H1 (cell line): ENCODE measurements around the gene CBLL2. TPM values are rescaled to one million over a fixed set of nuclear protein-coding genes. Genes with fewer than 3 reads are reported as not detected.

ENCODE experiments used
- CTCF ChIA-PET: fragments of 300-600 bp; sonication (Branson Sonifier 250); formaldehyde crosslinking; loops from one replicate; lab custom pipeline; 2021; ENCODE audit not compliant: partially characterized antibody; lab: Charles Lee
- POLR2A ChIA-PET: fragments of 300-600 bp; sonication (Branson Sonifier 250); formaldehyde crosslinking; loops from one replicate; lab custom pipeline; 2021; ENCODE audit warnings: inconsistent platforms; ENCODE audit not compliant: partially characterized antibody; lab: Charles Lee
- DNase-seq, 2 experiments: peaks; one replicate each; pipeline versions ENCODE4 v3.0.0 to v3.0.0-alpha.2; 2010 to 2022; ENCODE audit warnings: low spot score in 2 of 2, low read depth in 1 of 2, mixed read lengths in 1 of 2
- FAIRE-seq: peaks from 2 replicates; lab custom pipeline; 2011; peaks lifted over from hg19 to GRCh38; lab: Jason Lieb, UNC
- H2AFZ ChIP-seq: 2 replicates; pipeline ENCODE4 v1.8.1; 2012; ENCODE audit warnings: low read length, inconsistent platforms
- H2AK5ac ChIP-seq: 2 replicates; pipeline ENCODE4 v1.6.1; 2013; ENCODE audit warnings: low read depth, low read length
- H2BK120ac ChIP-seq: replicated peaks from 2 replicates; pipeline ENCODE3; 2013; ENCODE audit warnings: low read depth, low read length, inconsistent platforms
- H2BK12ac ChIP-seq: 2 replicates; pipeline ENCODE4 v1.6.1; 2013; ENCODE audit warnings: low read depth, low read length
- H2BK15ac ChIP-seq: 2 replicates; pipeline ENCODE4 v1.6.1; 2013; ENCODE audit warnings: low read length
- H2BK20ac ChIP-seq: 2 replicates; pipeline ENCODE4 v1.6.1; 2013; ENCODE audit warnings: low read length
- H2BK5ac ChIP-seq: 2 replicates; pipeline ENCODE4 v1.6.1; 2013; ENCODE audit warnings: low read depth, low read length
- H3K14ac ChIP-seq: 2 replicates; pipeline ENCODE4 v1.6.1; 2013; ENCODE audit warnings: inconsistent platforms; ENCODE audit not compliant: insufficient read length
- H3K18ac ChIP-seq: 2 replicates; pipeline ENCODE4 v1.6.1; 2013; ENCODE audit warnings: low read length; ENCODE audit errors: extremely low read depth
- H3K23ac ChIP-seq: 2 replicates; pipeline ENCODE4 v1.6.1; 2013; ENCODE audit warnings: inconsistent platforms; ENCODE audit not compliant: insufficient read length
- H3K23me2 ChIP-seq: 2 replicates; pipeline ENCODE4 v1.6.1; 2013; ENCODE audit warnings: low read depth, low read length
- H3K27ac ChIP-seq: 2 replicates; pipeline ENCODE4 v1.6.1; 2011; ENCODE audit warnings: low read depth, low read length, inconsistent platforms
- H3K27me3 ChIP-seq, 4 experiments: replicated peaks in 1 of 4; 1 replicate in 1 of 4; 2 replicates in 3 of 4; pipeline versions ENCODE4 v1.6.1 to v1.8.1; 2011 to 2013; ENCODE audit warnings: low read length in 3 of 4, mild to moderate bottlenecking in 3 of 4, inconsistent platforms in 2 of 4, mixed read lengths in 2 of 4, moderate library complexity in 1 of 4; ENCODE audit not compliant: control insufficient read depth in 3 of 4, insufficient read depth in 3 of 4; ENCODE audit errors: extremely low read depth in 1 of 4
- H3K36me3 ChIP-seq, 4 experiments: 2 replicates each; pipeline versions ENCODE4 v1.6.1 to v1.8.1; 2011 to 2013; ENCODE audit warnings: mild to moderate bottlenecking in 4 of 4, low read length in 3 of 4, moderate library complexity in 2 of 4, control low read depth in 1 of 4, inconsistent platforms in 1 of 4; ENCODE audit not compliant: insufficient read depth in 4 of 4, control insufficient read depth in 2 of 4
- H3K4ac ChIP-seq: replicated peaks from 2 replicates; pipeline ENCODE3; 2013; ENCODE audit warnings: low read length, low read depth, mixed read lengths, inconsistent platforms; ENCODE audit not compliant: insufficient read length
- H3K4me1 ChIP-seq, 4 experiments: replicated peaks in 1 of 4; 1 replicate in 1 of 4; 2 replicates in 3 of 4; pipeline versions ENCODE4 v1.6.1 to v1.8.1; 2011 to 2013; ENCODE audit warnings: low read length in 3 of 4, inconsistent platforms in 2 of 4, mixed read lengths in 1 of 4; ENCODE audit not compliant: insufficient read depth in 4 of 4, control insufficient read depth in 3 of 4
- H3K4me2 ChIP-seq, 2 experiments: 2 replicates each; pipeline versions ENCODE4 v1.6.1 to v1.8.1; 2011 to 2013; ENCODE audit warnings: low read depth in 2 of 2, low read length in 2 of 2, control low read depth in 1 of 2, inconsistent platforms in 1 of 2, mild to moderate bottlenecking in 1 of 2; ENCODE audit not compliant: insufficient read depth in 1 of 2
- H3K4me3 ChIP-seq, 4 experiments: fragments of 200-600, 300-600 bp in 1 of 4; sonication (generic), shearing (Covaris generic), sonication (Bioruptor Twin) in 1 of 4; 2 replicates each; pipeline versions ENCODE4 v1.5.1 to v1.8.1; 2011 to 2016; ENCODE audit warnings: low read length in 4 of 4, low read depth in 3 of 4, control low read depth in 2 of 4, inconsistent platforms in 2 of 4, mild to moderate bottlenecking in 2 of 4, mixed read lengths in 1 of 4, moderate library complexity in 1 of 4; ENCODE audit not compliant: insufficient read depth in 2 of 4; ENCODE audit errors: extremely low read depth in 1 of 4
- H3K56ac ChIP-seq: replicated peaks from 2 replicates; pipeline ENCODE3; 2013; ENCODE audit warnings: low read depth, mild to moderate bottlenecking, mixed read lengths, low read length, inconsistent platforms; ENCODE audit not compliant: insufficient read length
- H3K79me1 ChIP-seq: 2 replicates; pipeline ENCODE4 v1.6.1; 2013; ENCODE audit warnings: low read depth, low read length, control low read depth
- H3K79me2 ChIP-seq, 2 experiments: 2 replicates each; pipeline versions ENCODE4 v1.6.1 to v1.8.1; 2012 to 2013; ENCODE audit warnings: low read length in 2 of 2, mild to moderate bottlenecking in 2 of 2, inconsistent platforms in 1 of 2; ENCODE audit not compliant: insufficient read depth in 2 of 2, control insufficient read depth in 1 of 2
- H3K9ac ChIP-seq, 4 experiments: replicated peaks in 1 of 4; 1 replicate in 1 of 4; 2 replicates in 3 of 4; pipeline versions ENCODE4 v1.6.1 to v1.8.1; 2011 to 2013; ENCODE audit warnings: low read depth in 3 of 4, low read length in 3 of 4, control low read depth in 2 of 4, mild to moderate bottlenecking in 2 of 4, moderate library complexity in 2 of 4, inconsistent platforms in 1 of 4; ENCODE audit errors: extremely low read depth in 1 of 4
- H3K9me3 ChIP-seq, 2 experiments: 2 replicates each; pipeline versions ENCODE4 v1.6.1 to v1.8.1; 2012 to 2013; ENCODE audit warnings: mild to moderate bottlenecking in 2 of 2, moderate library complexity in 2 of 2, control low read depth in 1 of 2, inconsistent platforms in 1 of 2, low read depth in 1 of 2, low read length in 1 of 2, mixed read lengths in 1 of 2; ENCODE audit not compliant: insufficient read depth in 2 of 2
- H4K20me1 ChIP-seq, 2 experiments: replicated peaks in 1 of 2; 2 replicates each; pipeline versions ENCODE3 to v1.8.1; 2011 to 2013; ENCODE audit warnings: inconsistent platforms in 2 of 2, low read length in 2 of 2, mild to moderate bottlenecking in 1 of 2; ENCODE audit not compliant: insufficient read depth in 2 of 2, control insufficient read depth in 1 of 2
- H4K5ac ChIP-seq: 2 replicates; pipeline ENCODE4 v1.6.1; 2013; ENCODE audit warnings: low read length, low read depth, mixed read lengths, inconsistent platforms; ENCODE audit not compliant: insufficient read length
- H4K8ac ChIP-seq: 2 replicates; pipeline ENCODE4 v1.8.0; 2013; ENCODE audit warnings: mild to moderate bottlenecking, moderate library complexity, low read length, inconsistent platforms; ENCODE audit not compliant: insufficient read depth; ENCODE audit errors: extremely low read depth
- H4K91ac ChIP-seq: replicated peaks from 2 replicates; pipeline ENCODE3; 2013; ENCODE audit warnings: low read length, mixed read lengths, inconsistent platforms; ENCODE audit not compliant: insufficient read length
- CBX5 ChIP-seq: fragments of 300-800, 300-1000 bp; sonication (generic); IDR thresholded peaks from 2 replicates; pipeline ENCODE4 v1.7.1; 2016; ENCODE audit warnings: antibody characterized with exemption, low read length, low read depth
- EGR1 ChIP-seq: IDR thresholded peaks from 2 replicates; pipeline ENCODE4 v1.6.1; 2011; ENCODE audit warnings: low read depth, low read length, borderline replicate concordance
- EP300 ChIP-seq, 2 experiments: IDR thresholded peaks; 1 replicate in 1 of 2; 2 replicates in 1 of 2; pipeline ENCODE4 v1.6.1; 2011 to 2012; ENCODE audit warnings: low read depth in 2 of 2, low read length in 2 of 2, mild to moderate bottlenecking in 2 of 2, borderline replicate concordance in 1 of 2, inconsistent platforms in 1 of 2, moderate library complexity in 1 of 2
- GTF2F1 ChIP-seq: IDR thresholded peaks from 2 replicates; pipeline ENCODE4 v1.6.1; 2012; ENCODE audit warnings: low read depth, low read length, improper control_type of control experiment, borderline replicate concordance
- SIX5 ChIP-seq: IDR thresholded peaks from 2 replicates; pipeline ENCODE4 v1.6.1; 2011; ENCODE audit warnings: mild to moderate bottlenecking, low read depth, low read length
- SP1 ChIP-seq: IDR thresholded peaks from 2 replicates; pipeline ENCODE4 v1.6.1; 2011; ENCODE audit warnings: low read depth, low read length
- SRF ChIP-seq: IDR thresholded peaks from 2 replicates; pipeline ENCODE4 v1.6.1; 2011; ENCODE audit warnings: mild to moderate bottlenecking, low read depth, low read length, moderate library complexity
- TEAD4 ChIP-seq: IDR thresholded peaks from 2 replicates; pipeline ENCODE4 v1.6.1; 2012; ENCODE audit warnings: low read depth, low read length, inconsistent platforms, mixed read lengths
- WGBS, 2 experiments: shearing (Covaris generic) in 1 of 2; methylation state at CpG; one replicate each; pipeline versions ENCODE4 v1.1.6 to v1.1.7; 2013 to 2015; ENCODE audit warnings: low lambda C conversion rate in 2 of 2, mixed read lengths in 2 of 2, inconsistent platforms in 1 of 2, low coverage in 1 of 2, missing lambda C conversion rate in 1 of 2; ENCODE audit not compliant: insufficient replicate concordance in 2 of 2, insufficient coverage in 1 of 2, insufficient read length in 1 of 2; ENCODE audit errors: extremely low coverage in 1 of 2, missing lambda C conversion rate in 1 of 2; 5-methylcytosine and 5-hydroxymethylcytosine counted together
- polyA plus RNA-seq, 7 experiments: library from polyadenylated mRNA; depleted of rRNA in 3 of 7; stranded (reverse) in 5 of 7; unstranded in 2 of 7; fragments of >200 nt in 5 of 7; fragments of 200-250 nt in 2 of 7; gene quantifications; 1 replicate in 5 of 7; 2 replicates in 1 of 7; 4 replicates in 1 of 7; pipeline versions ENCODE4 v1.2.1 to v1.2.3, GENCODE V29; 2011 to 2013; ENCODE audit warnings: missing spikeins in 2 of 7, mixed read lengths in 2 of 7
- total RNA-seq: library from RNA; stranded (reverse); fragmentation: NEBNext Ultra II Directional; extraction: Animal tissue kit (Norgen Biotek cat#: 25700); gene quantifications from 2 replicates; pipeline ENCODE4 v1.2.1, GENCODE V29; 2021

The CBLL2 gene
- total and polyA plus RNA-seq, 2 of the 8 experiments (the other 6 are each of a cell fraction or from before 2014, with no cell fraction given): not detected

- FAIRE-seq: peak; percentile 72
These were observed 41.1 kb downstream of the CBLL2 start for GRCh38 chrX:22313766-22314165.

More at GRCh38 chrX:22313766-22314165, 41.1 kb downstream of the CBLL2 start:
- Histone ChIP-seq H3K4me2 (no peak overlapping the region; a peak in 1 of 4 replicates), H4K20me1 (no peaks in the 10 kb centered on the region), H2AFZ (no peak overlapping the region), H2BK120ac (no peak overlapping the region), H2BK12ac (peak overlapping the region; percentile 12; the same call in 1 of the 2 replicates), H3K36me3 (no peaks in the 10 kb centered on the region), H2BK20ac (peak overlapping the region; percentile 21; the same call in 1 of the 2 replicates), H2BK15ac (no peak overlapping the region), H4K5ac (no peak overlapping the region), H3K23ac (no peak overlapping the region), H3K4me3 (no peak overlapping the region), H3K4me1 (peaks cover 0 to 4% (median 2%) of the 10 kb centered on the region in 4 experiments; a peak in 4 of 7 replicates), H4K91ac (no peak overlapping the region), H3K4ac (no peak overlapping the region), H3K9ac (no peak overlapping the region), H3K79me1 (no peaks in the 10 kb centered on the region), H3K79me2 (no peaks in the 10 kb centered on the region), H3K56ac (no peak overlapping the region), H3K23me2 (no peaks in the 10 kb centered on the region), H3K14ac (no peak overlapping the region), H3K18ac (no peak overlapping the region; the same call in 1 of the 2 replicates), H3K27ac (no peak overlapping the region), H2BK5ac (0 out of 2 replicates have a peak overlapping the region, but pooled peaks have one; percentile 79), H3K9me3 (no peaks in the 10 kb centered on the region), H4K8ac (no peak overlapping the region), H2AK5ac (no peak overlapping the region; the same call in 1 of the 2 replicates), H3K27me3 (no peaks in the 10 kb centered on the region)
- TF ChIP-seq EGR1 (no peak), SP1 (no peak), TEAD4 (no peak), SIX5 (no peak), EP300 (IDR thresholded peaks at IDR 0.05; ENCODE audit: borderline replicate concordance in 1 of 2, low read depth in 2 of 2, low read length in 2 of 2) (no peak), GTF2F1 (no peak), SRF (peak; percentile 52), CBX5 (no peak)
- ChIA-PET CTCF (interaction anchor here (1.1 kb wide), 1 partner anchor 435 kb away, joined by 3 read pairs; no protein-coding TSS in a partner anchor), POLR2A (no interaction called here)
- no peak for DNase-seq
- 59% methylated on average over 3 of the region's 3 CpGs; no CpG with 5 or more reads in 1 of the 2 experiments for WGBS, 2 experiments
